Esophagus squamous epithelium (tissue), 5 donors: Measurements from ENCODE around the gene WDR75. TPM values are rescaled to one million over a fixed set of nuclear protein-coding genes. Genes with fewer than 3 reads are reported as not detected.

Experiments
- DNase-seq: peaks from one replicate; lab custom pipeline; 2025; lab: John Stamatoyannopoulos, UW
- H3K27ac ChIP-seq, 4 donors: fragments of 200-600 bp; sonication (generic); one replicate each; pipeline ENCODE4 v1.5.1; 2016 to 2019; ENCODE audit warnings: mild to moderate bottlenecking in 1 of 4
- H3K27me3 ChIP-seq, 4 donors: fragments of 200-600 bp; sonication (generic); 1 replicate in 3 of 4; 2 replicates in 1 of 4; pipeline versions ENCODE4 v1.5.1 to v1.6.0; 2017 to 2021; ENCODE audit warnings: antibody characterized with exemption in 1 of 4
- H3K36me3 ChIP-seq, 3 donors: fragments of 200-600 bp; sonication (generic); one replicate each; pipeline ENCODE4 v1.5.1; 2016 to 2019
- H3K4me1 ChIP-seq, 3 donors: fragments of 200-600 bp; sonication (generic); one replicate each; pipeline ENCODE4 v1.5.1; 2017 to 2019
- H3K4me3 ChIP-seq, 4 donors: fragments of 200-600 bp; sonication (generic); 1 replicate in 3 of 4; 2 replicates in 1 of 4; pipeline ENCODE4 v1.5.1; 2016 to 2019; ENCODE audit warnings: mild to moderate bottlenecking in 2 of 4, moderate library complexity in 1 of 4
- H3K9me3 ChIP-seq, 3 donors: fragments of 200-600 bp; sonication (generic); one replicate each; pipeline ENCODE4 v1.5.1; 2016 to 2019
- POLR2A ChIP-seq, 4 donors: fragments of 450-650 bp; IDR thresholded peaks; one replicate each; pipeline ENCODE4 v1.6.1; 2017; ENCODE audit warnings: antibody characterized with exemption in 4 of 4, mild to moderate bottlenecking in 4 of 4, moderate library complexity in 3 of 4
- WGBS, 2 donors: methylation state at CpG; one replicate each; pipeline ENCODE4 v1.1.5; 2018; 5-methylcytosine and 5-hydroxymethylcytosine counted together
- intact Hi-C: fragments of 100-400 bp; cut with DNase I; formaldehyde crosslinking; loops from one replicate; pipeline ENCODE4 v1.15.0; 2022
- total RNA-seq, 4 donors: library from RNA; depleted of rRNA; stranded (reverse); fragments of >200 nt; gene quantifications; one replicate each; pipeline ENCODE4 v1.1.0, GENCODE V29; 2016
- TF ChIP-seq, protein P1 (sequence below), 6 experiments: fragments of 450-650 bp in 4 of 6; fragments of 200-600 bp in 2 of 6; sonication (generic) in 2 of 6; IDR thresholded peaks; one replicate each; pipeline ENCODE4 v1.5.1; 2016 to 2019; ENCODE audit warnings: antibody characterized with exemption in 6 of 6, mild to moderate bottlenecking in 4 of 6, moderate library complexity in 4 of 6
- donor health status: DM: yes; HTN: yes; CAD: no.

The WDR75 gene
- total RNA-seq, 4 donors from 2014 or later: 15.8 to 44.4 (median 30.6) TPM

GRCh38 chr2:189486237-189486770 is 45.0 kb downstream of the WDR75 start:
- Histone ChIP-seq H3K9me3 (no peaks in the 10 kb centered on the region), H3K4me3 (no peak overlapping the region), H3K27me3 (no peaks in the 10 kb centered on the region), H3K4me1 (peaks cover 0 to 5% (median 0%) of the 10 kb centered on the region in 3 donors), H3K36me3 (no peaks in the 10 kb centered on the region), H3K27ac (no peak overlapping the region)
- intact Hi-C loops: no loop called here
- TF ChIP-seq POLR2A (IDR thresholded peaks at IDR 0.05): no peak
- TF ChIP-seq, protein P1, sequence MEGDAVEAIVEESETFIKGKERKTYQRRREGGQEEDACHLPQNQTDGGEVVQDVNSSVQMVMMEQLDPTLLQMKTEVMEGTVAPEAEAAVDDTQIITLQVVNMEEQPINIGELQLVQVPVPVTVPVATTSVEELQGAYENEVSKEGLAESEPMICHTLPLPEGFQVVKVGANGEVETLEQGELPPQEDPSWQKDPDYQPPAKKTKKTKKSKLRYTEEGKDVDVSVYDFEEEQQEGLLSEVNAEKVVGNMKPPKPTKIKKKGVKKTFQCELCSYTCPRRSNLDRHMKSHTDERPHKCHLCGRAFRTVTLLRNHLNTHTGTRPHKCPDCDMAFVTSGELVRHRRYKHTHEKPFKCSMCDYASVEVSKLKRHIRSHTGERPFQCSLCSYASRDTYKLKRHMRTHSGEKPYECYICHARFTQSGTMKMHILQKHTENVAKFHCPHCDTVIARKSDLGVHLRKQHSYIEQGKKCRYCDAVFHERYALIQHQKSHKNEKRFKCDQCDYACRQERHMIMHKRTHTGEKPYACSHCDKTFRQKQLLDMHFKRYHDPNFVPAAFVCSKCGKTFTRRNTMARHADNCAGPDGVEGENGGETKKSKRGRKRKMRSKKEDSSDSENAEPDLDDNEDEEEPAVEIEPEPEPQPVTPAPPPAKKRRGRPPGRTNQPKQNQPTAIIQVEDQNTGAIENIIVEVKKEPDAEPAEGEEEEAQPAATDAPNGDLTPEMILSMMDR (IDR thresholded peaks at IDR 0.05): no peak
- WGBS, 2 donors: 34 to 41% methylated on average over 6 of the region's 6 CpGs
- DNase-seq: no peak

- Histone ChIP-seq H3K27me3 (no peaks in the 10 kb centered on the region), H3K27ac (no peak overlapping the region), H3K4me3 (no peak overlapping the region), H3K36me3 (no peaks in the 10 kb centered on the region), H3K9me3 (no peaks in the 10 kb centered on the region), H3K4me1 (peaks cover 0 to 5% (median 0%) of the 10 kb centered on the region in 3 donors)
- intact Hi-C loops: no loop called here
- no peak for DNase-seq
- TF ChIP-seq, protein P1 (IDR thresholded peaks at IDR 0.05): no peak
- no peak for TF ChIP-seq POLR2A (IDR thresholded peaks at IDR 0.05)
- WGBS, 2 donors: 72 to 84% methylated on average over 2 of the region's 2 CpGs
Observed at GRCh38 chr2:189487283-189488007, 46.2 kb downstream of the WDR75 start.

GRCh38 chr2:189488008-189488310 is 46.7 kb downstream of the WDR75 start:
- Histone ChIP-seq H3K27ac (no peak overlapping the region), H3K36me3 (no peaks in the 10 kb centered on the region), H3K4me3 (no peak overlapping the region), H3K4me1 (peaks cover 0 to 5% (median 0%) of the 10 kb centered on the region in 3 donors), H3K9me3 (no peaks in the 10 kb centered on the region), H3K27me3 (no peaks in the 10 kb centered on the region)
- 17 to 60% methylated on average over 1 of the region's 1 CpG for WGBS, 2 donors
- intact Hi-C loops: no loop called here
- no peak for TF ChIP-seq POLR2A (IDR thresholded peaks at IDR 0.05)
- TF ChIP-seq, protein P1 (IDR thresholded peaks at IDR 0.05): no peak
- DNase-seq: no peak

DNA sequence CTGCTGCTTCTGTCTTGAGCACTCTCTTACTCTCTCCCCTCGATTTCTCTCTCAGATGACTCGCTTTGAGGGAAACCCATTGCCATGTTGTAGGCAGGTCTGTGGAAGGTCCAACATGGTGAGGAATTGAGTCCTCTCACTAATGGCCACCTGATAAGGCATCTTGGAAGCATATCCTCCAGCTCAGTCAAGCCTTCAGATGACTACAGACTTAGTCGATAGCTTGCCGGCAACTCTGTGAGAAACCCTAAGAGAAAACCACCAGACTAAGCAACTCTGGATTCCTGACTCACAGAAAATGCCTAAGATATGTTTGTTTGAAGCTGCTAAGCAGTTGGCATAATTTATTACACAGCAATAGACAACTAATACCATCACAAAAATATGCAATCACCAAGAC is 51.2 kb downstream of the WDR75 start:
- intact Hi-C loops: no loop called here
- no peaks in the 10 kb centered on the region for H3K9me3 ChIP-seq
- DNase-seq: no peak
- no peaks in the 10 kb centered on the region for H3K4me1 ChIP-seq
- WGBS, 2 donors: 89 to 92% methylated on average over 4 of the region's 4 CpGs
- no peak overlapping the region for H3K4me3 ChIP-seq
- TF ChIP-seq, protein P1 (IDR thresholded peaks at IDR 0.05): no peak
- TF ChIP-seq POLR2A (IDR thresholded peaks at IDR 0.05): no peak
- H3K27me3 ChIP-seq: no peaks in the 10 kb centered on the region
- H3K36me3 ChIP-seq: no peaks in the 10 kb centered on the region
- no peak overlapping the region for H3K27ac ChIP-seq

- no peak overlapping the region for H3K4me3 ChIP-seq
- no peaks in the 10 kb centered on the region for H3K9me3 ChIP-seq
- WGBS, 2 donors: 70 to 90% methylated on average over 2 to 5 of the region's 5 CpGs
- intact Hi-C loops: no loop called here
- peaks cover 0 to 4% (median 0%) of the 10 kb centered on the region in 4 donors for H3K27me3 ChIP-seq
- H3K4me1 ChIP-seq: no peaks in the 10 kb centered on the region
- H3K27ac ChIP-seq: no peak overlapping the region
- no peak for DNase-seq
- H3K36me3 ChIP-seq: no peaks in the 10 kb centered on the region
- TF ChIP-seq POLR2A (IDR thresholded peaks at IDR 0.05): no peak
- TF ChIP-seq, protein P1 (IDR thresholded peaks at IDR 0.05): no peak
Observed at GRCh38 chr2:189498205-189498604, 56.9 kb downstream of the WDR75 start.
